Fibroblast of villous mesenchyme (primary cell): ENCODE measurements around the gene PLAC8L1. TPM values are rescaled to one million over a fixed set of nuclear protein-coding genes. Genes with fewer than 3 reads are reported as not detected.

Source experiments
- DNase-seq: peaks from one replicate; pipeline ENCODE4 v3.0.0-alpha.2; 2010; ENCODE audit warnings: low read depth
- H3K4me3 ChIP-seq: 2 replicates; pipeline ENCODE4 v1.5.1; 2011; ENCODE audit warnings: low read depth, mild to moderate bottlenecking, low read length
- total RNA-seq: library from RNA; depleted of rRNA; stranded (reverse); fragments of >200 nt; gene quantifications from 2 replicates; pipeline ENCODE4 v1.2.3, GENCODE V29; 2012
- TF ChIP-seq, protein P1 (sequence below): IDR thresholded peaks from 2 replicates; pipeline ENCODE4 v1.5.1; 2012; ENCODE audit warnings: low read depth, mild to moderate bottlenecking, low read length; ENCODE audit not compliant: insufficient read depth

The PLAC8L1 gene
- total RNA-seq, 1 donor, result not detected

- no peak overlapping the region for H3K4me3 ChIP-seq
- TF ChIP-seq, protein P1, sequence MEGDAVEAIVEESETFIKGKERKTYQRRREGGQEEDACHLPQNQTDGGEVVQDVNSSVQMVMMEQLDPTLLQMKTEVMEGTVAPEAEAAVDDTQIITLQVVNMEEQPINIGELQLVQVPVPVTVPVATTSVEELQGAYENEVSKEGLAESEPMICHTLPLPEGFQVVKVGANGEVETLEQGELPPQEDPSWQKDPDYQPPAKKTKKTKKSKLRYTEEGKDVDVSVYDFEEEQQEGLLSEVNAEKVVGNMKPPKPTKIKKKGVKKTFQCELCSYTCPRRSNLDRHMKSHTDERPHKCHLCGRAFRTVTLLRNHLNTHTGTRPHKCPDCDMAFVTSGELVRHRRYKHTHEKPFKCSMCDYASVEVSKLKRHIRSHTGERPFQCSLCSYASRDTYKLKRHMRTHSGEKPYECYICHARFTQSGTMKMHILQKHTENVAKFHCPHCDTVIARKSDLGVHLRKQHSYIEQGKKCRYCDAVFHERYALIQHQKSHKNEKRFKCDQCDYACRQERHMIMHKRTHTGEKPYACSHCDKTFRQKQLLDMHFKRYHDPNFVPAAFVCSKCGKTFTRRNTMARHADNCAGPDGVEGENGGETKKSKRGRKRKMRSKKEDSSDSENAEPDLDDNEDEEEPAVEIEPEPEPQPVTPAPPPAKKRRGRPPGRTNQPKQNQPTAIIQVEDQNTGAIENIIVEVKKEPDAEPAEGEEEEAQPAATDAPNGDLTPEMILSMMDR, result no peak
- no peak for DNase-seq
These were observed 32.0 kb downstream of the PLAC8L1 start for GRCh38 chr5:146073239-146073900.

GRCh38 chr5:146072595-146072994 is 32.8 kb downstream of the PLAC8L1 start:
- TF ChIP-seq, protein P1, result no peak
- DNase-seq, result no peak
- no peak overlapping the region for H3K4me3 ChIP-seq

GRCh38 chr5:146071171-146071570 is 34.2 kb downstream of the PLAC8L1 start:
- no peak for DNase-seq
- TF ChIP-seq, protein P1, result no peak
- no peak overlapping the region for H3K4me3 ChIP-seq

DNA sequence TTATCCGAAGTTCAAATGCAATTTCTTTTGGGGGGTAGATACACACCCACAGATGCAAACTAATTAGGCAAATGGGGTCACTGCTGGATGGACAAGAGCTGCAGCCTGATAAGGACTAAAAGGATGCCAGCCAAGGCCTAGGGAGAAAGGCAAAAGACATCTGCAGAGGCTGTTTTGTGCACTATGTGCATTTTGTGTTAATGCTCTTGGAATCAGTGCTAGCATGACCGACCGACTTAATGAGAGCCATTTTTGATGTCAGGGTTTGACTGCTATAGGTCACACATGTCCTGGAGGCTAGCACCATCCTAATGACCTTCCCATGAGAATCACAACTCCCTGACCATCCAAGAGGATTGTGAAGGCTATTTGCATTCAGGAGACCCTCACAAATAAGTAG is 34.6 kb downstream of the PLAC8L1 start:
- TF ChIP-seq, protein P1, result no peak
- H3K4me3 ChIP-seq, result no peak overlapping the region
- no peak for DNase-seq

GRCh38 chr5:146069780-146070099 is 35.6 kb downstream of the PLAC8L1 start:
- no peak for DNase-seq
- H3K4me3 ChIP-seq, result no peak overlapping the region
- TF ChIP-seq, protein P1, result no peak

GRCh38 chr5:146068977-146069779 is 36.2 kb downstream of the PLAC8L1 start:
- no peak overlapping the region for H3K4me3 ChIP-seq
- TF ChIP-seq, protein P1, result no peak
- no peak for DNase-seq
